Measurements from ENCODE around the gene PAFAH2. TPM values are rescaled to one million over a fixed set of nuclear protein-coding genes. Genes with fewer than 3 reads are reported as not detected.

Gene PAFAH2
- total RNA-seq, 1 experiment from 2014 or later, result 13.0 TPM

DNA sequence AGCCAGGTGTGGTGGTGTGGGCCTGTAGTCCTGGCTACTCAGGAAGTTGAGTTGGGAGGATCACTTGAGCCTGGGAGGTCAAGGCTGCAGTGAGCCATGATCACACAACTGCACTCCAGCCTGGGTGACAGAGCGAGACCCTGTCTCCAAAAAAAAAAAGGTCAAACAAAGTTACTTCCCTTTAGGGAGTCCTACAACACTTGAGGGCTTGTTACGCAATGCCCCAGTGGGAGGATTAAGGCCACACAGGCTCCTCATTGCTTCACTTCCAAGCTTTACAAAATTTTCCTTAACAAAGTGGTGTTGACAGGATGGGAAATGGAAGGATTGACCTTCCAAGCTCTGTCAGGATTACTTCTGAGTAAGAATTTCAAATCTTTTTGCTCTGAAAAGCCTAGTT lies 17.5 kb upstream of the PAFAH2 start:
- no TSS peak for BruUV-seq (replicated peaks)
- Histone ChIP-seq H4K20me1 (ENCODE audit: insufficient read depth) (no peaks in the 10 kb centered on the region), H3K4me2 (ENCODE audit: low read length) (no peak overlapping the region), H3K36me3 (ENCODE audit: control insufficient read depth in 1 of 2, insufficient read depth in 2 of 2, low read length in 2 of 2) (no peaks in the 10 kb centered on the region), H3K27ac (ENCODE audit: low read depth, low read length) (no peak overlapping the region), H3K4me3 (replicated peaks in 1 of 2; ENCODE audit: low read depth in 1 of 2, low read length in 2 of 2) (no peak overlapping the region), H3K9ac (ENCODE audit: low read length) (no peak overlapping the region), H3K9me2 (ENCODE audit: insufficient read depth) (no peaks in the 10 kb centered on the region), H2AFZ (ENCODE audit: low read depth, low read length, poor library complexity, severe bottlenecking) (no peak overlapping the region), H3K27me3 (ENCODE audit: insufficient read depth, low read length) (no peaks in the 10 kb centered on the region), H3K9me3 (ENCODE audit: control insufficient read depth in 1 of 2, insufficient read depth in 1 of 2, low read depth in 1 of 2, low read length in 2 of 2) (no peaks in the 10 kb centered on the region), H3K79me2 (ENCODE audit: insufficient read depth, low read length) (no peaks in the 10 kb centered on the region), H3K4me1 (ENCODE audit: control insufficient read depth in 1 of 2, insufficient read depth in 2 of 2, low read length in 2 of 2) (no peaks in the 10 kb centered on the region; a peak in 1 of 4 replicates)
- DNase-seq (ENCODE audit: low read depth, low spot score) (no peak), ATAC-seq (no peak)
- RAD21 ChIA-PET (ENCODE audit: low non-redundant PET in 1 of 2, low total read pairs in 2 of 2, uncharacterized antibody in 2 of 2, unreplicated experiment in 2 of 2), result no interaction called here
- CTCF ChIA-PET, result interaction anchor here (0.7 kb wide), 1 partner anchor 129 kb away, joined by 3 read pairs; no protein-coding TSS in a partner anchor
- intact Hi-C loops (cut with micrococcal nuclease), result no loop called here
- POLR2A ChIA-PET, result no interaction called here
- TF ChIP-seq SP1 (IDR thresholded peaks at IDR 0.05; ENCODE audit: low read depth) (no peak), JUND (IDR thresholded peaks at IDR 0.05) (no peak), ZNF274 (IDR thresholded peaks at IDR 0.05; ENCODE audit: low read depth, low read length) (no peak), EGR1 (IDR thresholded peaks at IDR 0.05; ENCODE audit: low read depth) (no peak), CBX3 (IDR thresholded peaks at IDR 0.05; ENCODE audit: low read depth) (no peak), EZH2phosphoT487 (IDR thresholded peaks at IDR 0.05; ENCODE audit: borderline replicate concordance) (no peak), FOSL1 (IDR thresholded peaks at IDR 0.05; ENCODE audit: low read depth) (no peak), YY1 (IDR thresholded peaks at IDR 0.05; ENCODE audit: extremely low read depth, insufficient replicate concordance, low read depth, low read length) (no peak), SIN3A (IDR thresholded peaks at IDR 0.05; ENCODE audit: low read depth) (no peak), POLR2A (IDR thresholded peaks at IDR 0.05; ENCODE audit: borderline replicate concordance, extremely low read depth, insufficient read depth, insufficient read length) (no peak), RAD21 (IDR thresholded peaks at IDR 0.05; ENCODE audit: low read depth) (no peak), ELF1 (IDR thresholded peaks at IDR 0.05; ENCODE audit: borderline replicate concordance, low read depth) (no peak), CEBPB (IDR thresholded peaks at IDR 0.05; ENCODE audit: low read depth) (no peak; the same call in 1 of the 2 replicates), TCF7L2 (IDR thresholded peaks at IDR 0.05; ENCODE audit: borderline replicate concordance, extremely low read depth, insufficient read depth, insufficient read length) (no peak), POLR2AphosphoS5 (IDR thresholded peaks at IDR 0.05; ENCODE audit: low read depth, low read length) (no peak)
- TF ChIP-seq, protein P1, sequence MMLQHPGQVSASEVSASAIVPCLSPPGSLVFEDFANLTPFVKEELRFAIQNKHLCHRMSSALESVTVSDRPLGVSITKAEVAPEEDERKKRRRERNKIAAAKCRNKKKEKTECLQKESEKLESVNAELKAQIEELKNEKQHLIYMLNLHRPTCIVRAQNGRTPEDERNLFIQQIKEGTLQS (IDR thresholded peaks at IDR 0.05), result no peak
- TF ChIP-seq, protein P2, sequence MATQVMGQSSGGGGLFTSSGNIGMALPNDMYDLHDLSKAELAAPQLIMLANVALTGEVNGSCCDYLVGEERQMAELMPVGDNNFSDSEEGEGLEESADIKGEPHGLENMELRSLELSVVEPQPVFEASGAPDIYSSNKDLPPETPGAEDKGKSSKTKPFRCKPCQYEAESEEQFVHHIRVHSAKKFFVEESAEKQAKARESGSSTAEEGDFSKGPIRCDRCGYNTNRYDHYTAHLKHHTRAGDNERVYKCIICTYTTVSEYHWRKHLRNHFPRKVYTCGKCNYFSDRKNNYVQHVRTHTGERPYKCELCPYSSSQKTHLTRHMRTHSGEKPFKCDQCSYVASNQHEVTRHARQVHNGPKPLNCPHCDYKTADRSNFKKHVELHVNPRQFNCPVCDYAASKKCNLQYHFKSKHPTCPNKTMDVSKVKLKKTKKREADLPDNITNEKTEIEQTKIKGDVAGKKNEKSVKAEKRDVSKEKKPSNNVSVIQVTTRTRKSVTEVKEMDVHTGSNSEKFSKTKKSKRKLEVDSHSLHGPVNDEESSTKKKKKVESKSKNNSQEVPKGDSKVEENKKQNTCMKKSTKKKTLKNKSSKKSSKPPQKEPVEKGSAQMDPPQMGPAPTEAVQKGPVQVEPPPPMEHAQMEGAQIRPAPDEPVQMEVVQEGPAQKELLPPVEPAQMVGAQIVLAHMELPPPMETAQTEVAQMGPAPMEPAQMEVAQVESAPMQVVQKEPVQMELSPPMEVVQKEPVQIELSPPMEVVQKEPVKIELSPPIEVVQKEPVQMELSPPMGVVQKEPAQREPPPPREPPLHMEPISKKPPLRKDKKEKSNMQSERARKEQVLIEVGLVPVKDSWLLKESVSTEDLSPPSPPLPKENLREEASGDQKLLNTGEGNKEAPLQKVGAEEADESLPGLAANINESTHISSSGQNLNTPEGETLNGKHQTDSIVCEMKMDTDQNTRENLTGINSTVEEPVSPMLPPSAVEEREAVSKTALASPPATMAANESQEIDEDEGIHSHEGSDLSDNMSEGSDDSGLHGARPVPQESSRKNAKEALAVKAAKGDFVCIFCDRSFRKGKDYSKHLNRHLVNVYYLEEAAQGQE (IDR thresholded peaks at IDR 0.05; ENCODE audit: low read depth), result no peak
- TF ChIP-seq, protein P3, sequence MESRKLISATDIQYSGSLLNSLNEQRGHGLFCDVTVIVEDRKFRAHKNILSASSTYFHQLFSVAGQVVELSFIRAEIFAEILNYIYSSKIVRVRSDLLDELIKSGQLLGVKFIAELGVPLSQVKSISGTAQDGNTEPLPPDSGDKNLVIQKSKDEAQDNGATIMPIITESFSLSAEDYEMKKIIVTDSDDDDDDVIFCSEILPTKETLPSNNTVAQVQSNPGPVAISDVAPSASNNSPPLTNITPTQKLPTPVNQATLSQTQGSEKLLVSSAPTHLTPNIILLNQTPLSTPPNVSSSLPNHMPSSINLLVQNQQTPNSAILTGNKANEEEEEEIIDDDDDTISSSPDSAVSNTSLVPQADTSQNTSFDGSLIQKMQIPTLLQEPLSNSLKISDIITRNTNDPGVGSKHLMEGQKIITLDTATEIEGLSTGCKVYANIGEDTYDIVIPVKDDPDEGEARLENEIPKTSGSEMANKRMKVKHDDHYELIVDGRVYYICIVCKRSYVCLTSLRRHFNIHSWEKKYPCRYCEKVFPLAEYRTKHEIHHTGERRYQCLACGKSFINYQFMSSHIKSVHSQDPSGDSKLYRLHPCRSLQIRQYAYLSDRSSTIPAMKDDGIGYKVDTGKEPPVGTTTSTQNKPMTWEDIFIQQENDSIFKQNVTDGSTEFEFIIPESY (IDR thresholded peaks at IDR 0.05; ENCODE audit: extremely low read depth, insufficient replicate concordance, low read length), result no peak
- TF ChIP-seq, protein P4, sequence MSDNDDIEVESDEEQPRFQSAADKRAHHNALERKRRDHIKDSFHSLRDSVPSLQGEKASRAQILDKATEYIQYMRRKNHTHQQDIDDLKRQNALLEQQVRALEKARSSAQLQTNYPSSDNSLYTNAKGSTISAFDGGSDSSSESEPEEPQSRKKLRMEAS (IDR thresholded peaks at IDR 0.05), result no peak
